ENCODE data around the gene COPZ1.

COPZ1 gene

GRCh38 chr12:54358945-54359761 is 34.2 kb downstream of the COPZ1 start:
- Histone ChIP-seq H3K4me1 (ENCODE audit: control insufficient read depth, insufficient read depth, low read length, poor library complexity, severe bottlenecking) (peaks cover 10% of the 10 kb centered on the region), H3K4me3 (ENCODE audit: insufficient read depth, low read depth, low read length, poor library complexity, severe bottlenecking) (peak overlapping the region; percentile 96), H3K9me3 (ENCODE audit: control insufficient read depth, low read length) (no peaks in the 10 kb centered on the region), H3K27me3 (replicated peaks; ENCODE audit: control insufficient read depth, insufficient read depth, low read length, poor library complexity, severe bottlenecking) (no peaks in the 10 kb centered on the region), H3K36me3 (ENCODE audit: control insufficient read depth, insufficient read depth, low read length) (no peaks in the 10 kb centered on the region), H3K27ac (ENCODE audit: insufficient read depth, low read length, poor library complexity, severe bottlenecking) (peak overlapping the region; percentile 96)
- peak; percentile 89 to 95 (median 95) for DNase-seq

GRCh38 chr12:54359762-54360351 is 34.9 kb downstream of the COPZ1 start:
- Histone ChIP-seq H3K27me3 (replicated peaks; ENCODE audit: control insufficient read depth, insufficient read depth, low read length, poor library complexity, severe bottlenecking) (no peaks in the 10 kb centered on the region), H3K36me3 (ENCODE audit: control insufficient read depth, insufficient read depth, low read length) (no peaks in the 10 kb centered on the region), H3K9me3 (ENCODE audit: control insufficient read depth, low read length) (no peaks in the 10 kb centered on the region), H3K4me1 (ENCODE audit: control insufficient read depth, insufficient read depth, low read length, poor library complexity, severe bottlenecking) (peaks cover 16% of the 10 kb centered on the region), H3K4me3 (ENCODE audit: insufficient read depth, low read depth, low read length, poor library complexity, severe bottlenecking) (peak overlapping the region; percentile 96), H3K27ac (ENCODE audit: insufficient read depth, low read length, poor library complexity, severe bottlenecking) (peak overlapping the region; percentile 96)
- no peak for DNase-seq

- Histone ChIP-seq H3K9me3 (ENCODE audit: control insufficient read depth, low read length) (no peaks in the 10 kb centered on the region), H3K4me3 (ENCODE audit: insufficient read depth, low read depth, low read length, poor library complexity, severe bottlenecking) (no peak overlapping the region), H3K27ac (ENCODE audit: insufficient read depth, low read length, poor library complexity, severe bottlenecking) (no peak overlapping the region), H3K4me1 (ENCODE audit: control insufficient read depth, insufficient read depth, low read length, poor library complexity, severe bottlenecking) (peaks cover 16% of the 10 kb centered on the region), H3K27me3 (replicated peaks; ENCODE audit: control insufficient read depth, insufficient read depth, low read length, poor library complexity, severe bottlenecking) (no peaks in the 10 kb centered on the region), H3K36me3 (ENCODE audit: control insufficient read depth, insufficient read depth, low read length) (no peaks in the 10 kb centered on the region)
- peak in 1 of 3 donors; percentile 33 for DNase-seq
Measured at GRCh38 chr12:54360717-54361456, 36.0 kb downstream of the COPZ1 start.

- no peaks in the 10 kb centered on the region for H3K36me3 ChIP-seq (ENCODE audit: control insufficient read depth, insufficient read depth, low read length)
- H3K9me3 ChIP-seq (ENCODE audit: control insufficient read depth, low read length) = no peaks in the 10 kb centered on the region
- H3K27me3 ChIP-seq (replicated peaks; ENCODE audit: control insufficient read depth, insufficient read depth, low read length, poor library complexity, severe bottlenecking) = no peaks in the 10 kb centered on the region
- no peak overlapping the region for H3K27ac ChIP-seq (ENCODE audit: insufficient read depth, low read length, poor library complexity, severe bottlenecking)
- no peak for DNase-seq
- peaks cover 16% of the 10 kb centered on the region for H3K4me1 ChIP-seq (ENCODE audit: control insufficient read depth, insufficient read depth, low read length, poor library complexity, severe bottlenecking)
- H3K4me3 ChIP-seq (ENCODE audit: insufficient read depth, low read depth, low read length, poor library complexity, severe bottlenecking) = no peak overlapping the region
Measured at GRCh38 chr12:54363047-54363446, 38.1 kb downstream of the COPZ1 start.

GRCh38 chr12:54363618-54364017 is 38.7 kb downstream of the COPZ1 start:
- Histone ChIP-seq H3K27me3 (replicated peaks; ENCODE audit: control insufficient read depth, insufficient read depth, low read length, poor library complexity, severe bottlenecking) (no peaks in the 10 kb centered on the region), H3K36me3 (ENCODE audit: control insufficient read depth, insufficient read depth, low read length) (no peaks in the 10 kb centered on the region), H3K4me1 (ENCODE audit: control insufficient read depth, insufficient read depth, low read length, poor library complexity, severe bottlenecking) (peaks cover 22% of the 10 kb centered on the region), H3K4me3 (ENCODE audit: insufficient read depth, low read depth, low read length, poor library complexity, severe bottlenecking) (no peak overlapping the region), H3K27ac (ENCODE audit: insufficient read depth, low read length, poor library complexity, severe bottlenecking) (peak overlapping the region; percentile 1), H3K9me3 (ENCODE audit: control insufficient read depth, low read length) (no peaks in the 10 kb centered on the region)
- DNase-seq = no peak

- Histone ChIP-seq H3K27me3 (replicated peaks; ENCODE audit: control insufficient read depth, insufficient read depth, low read length, poor library complexity, severe bottlenecking) (no peaks in the 10 kb centered on the region), H3K9me3 (ENCODE audit: control insufficient read depth, low read length) (no peaks in the 10 kb centered on the region), H3K4me3 (ENCODE audit: insufficient read depth, low read depth, low read length, poor library complexity, severe bottlenecking) (peak within 1 kb of the TSS; percentile 7), H3K36me3 (ENCODE audit: control insufficient read depth, insufficient read depth, low read length) (no peaks in the 10 kb centered on the region), H3K27ac (ENCODE audit: insufficient read depth, low read length, poor library complexity, severe bottlenecking) (peak within 1 kb of the TSS; percentile 1), H3K4me1 (ENCODE audit: control insufficient read depth, insufficient read depth, low read length, poor library complexity, severe bottlenecking) (peaks cover 28% of the 10 kb centered on the region)
- no peak for DNase-seq
Measured at GRCh38 chr12:54364413-54364812, 39.5 kb downstream of the COPZ1 start, which contains the start of gene GPR84. TSS of gene GPR84 (minus strand) at chr12:54364486. CDS start at chr12:54363851, 635 bp downstream.

GRCh38 chr12:54368025-54368708 is 43.2 kb downstream of the COPZ1 start:
- DNase-seq = no peak
- Histone ChIP-seq H3K36me3 (ENCODE audit: control insufficient read depth, insufficient read depth, low read length) (no peaks in the 10 kb centered on the region), H3K9me3 (ENCODE audit: control insufficient read depth, low read length) (no peaks in the 10 kb centered on the region), H3K4me3 (ENCODE audit: insufficient read depth, low read depth, low read length, poor library complexity, severe bottlenecking) (peak overlapping the region; percentile 35), H3K27me3 (replicated peaks; ENCODE audit: control insufficient read depth, insufficient read depth, low read length, poor library complexity, severe bottlenecking) (no peaks in the 10 kb centered on the region), H3K4me1 (ENCODE audit: control insufficient read depth, insufficient read depth, low read length, poor library complexity, severe bottlenecking) (peaks cover 29% of the 10 kb centered on the region), H3K27ac (ENCODE audit: insufficient read depth, low read length, poor library complexity, severe bottlenecking) (no peak overlapping the region)

- peak; percentile 73 to 79 (median 75) for DNase-seq
- H3K27ac ChIP-seq (ENCODE audit: insufficient read depth, low read length, poor library complexity, severe bottlenecking) = no peak overlapping the region
Measured at GRCh38 chr12:54368709-54369596, 44.0 kb downstream of the COPZ1 start.

GRCh38 chr12:54369597-54370131 is 44.7 kb downstream of the COPZ1 start:
- Histone ChIP-seq H3K4me3 (ENCODE audit: insufficient read depth, low read depth, low read length, poor library complexity, severe bottlenecking) (no peak overlapping the region), H3K27me3 (replicated peaks; ENCODE audit: control insufficient read depth, insufficient read depth, low read length, poor library complexity, severe bottlenecking) (no peaks in the 10 kb centered on the region), H3K27ac (ENCODE audit: insufficient read depth, low read length, poor library complexity, severe bottlenecking) (no peak overlapping the region), H3K36me3 (ENCODE audit: control insufficient read depth, insufficient read depth, low read length) (no peaks in the 10 kb centered on the region), H3K4me1 (ENCODE audit: control insufficient read depth, insufficient read depth, low read length, poor library complexity, severe bottlenecking) (peaks cover 22% of the 10 kb centered on the region), H3K9me3 (ENCODE audit: control insufficient read depth, low read length) (no peaks in the 10 kb centered on the region)
- no peak for DNase-seq

More at GRCh38 chr12:54368709-54369596, 44.0 kb downstream of the COPZ1 start:
- Histone ChIP-seq H3K9me3 (ENCODE audit: control insufficient read depth, low read length) (no peaks in the 10 kb centered on the region), H3K4me1 (ENCODE audit: control insufficient read depth, insufficient read depth, low read length, poor library complexity, severe bottlenecking) (peaks cover 28% of the 10 kb centered on the region), H3K36me3 (ENCODE audit: control insufficient read depth, insufficient read depth, low read length) (no peaks in the 10 kb centered on the region), H3K27me3 (replicated peaks; ENCODE audit: control insufficient read depth, insufficient read depth, low read length, poor library complexity, severe bottlenecking) (no peaks in the 10 kb centered on the region), H3K4me3 (ENCODE audit: insufficient read depth, low read depth, low read length, poor library complexity, severe bottlenecking) (peak overlapping the region; percentile 35)
